Fibroblast of gingiva (primary cell): ENCODE data around the gene CD82.

Experiments used
- DNase-seq: peaks from one replicate; pipeline ENCODE4 v3.0.0-alpha.2; 2011; ENCODE audit warnings: low read depth

The CD82 gene

GRCh38 chr11:44565211-44565952, at the start of gene CD82:
Gene CD82 (plus strand): TSS chr11:44565663. CDS start chr11:44594663, 29,000 bp downstream.
- peak; percentile 98 for DNase-seq

- no peak for DNase-seq
These were observed 48.6 kb upstream of the CD82 start for GRCh38 chr11:44516688-44517507.

- no peak for DNase-seq
These were observed 47.9 kb upstream of the CD82 start for GRCh38 chr11:44517541-44517940.

- no peak for DNase-seq
These were observed 46.4 kb upstream of the CD82 start for GRCh38 chr11:44518968-44519550.

GRCh38 chr11:44519989-44520737, 45.3 kb upstream of the CD82 start:
- DNase-seq, result no peak

GRCh38 chr11:44521148-44521547, 44.3 kb upstream of the CD82 start:
- DNase-seq, result no peak

- DNase-seq, result no peak
These were observed 43.2 kb upstream of the CD82 start for GRCh38 chr11:44522294-44522693.

- DNase-seq, result no peak
These were observed 41.1 kb upstream of the CD82 start for GRCh38 chr11:44524346-44524745.

- DNase-seq, result no peak
These were observed 40.7 kb upstream of the CD82 start for GRCh38 chr11:44524751-44525201.

GRCh38 chr11:44525473-44526252, 39.8 kb upstream of the CD82 start:
- no peak for DNase-seq

- DNase-seq, result no peak
These were observed 39.0 kb upstream of the CD82 start for GRCh38 chr11:44526438-44526837.

- DNase-seq, result no peak
These were observed 38.0 kb upstream of the CD82 start for GRCh38 chr11:44527476-44527875.

GRCh38 chr11:44528103-44528502, 37.4 kb upstream of the CD82 start:
- DNase-seq, result no peak

GRCh38 chr11:44528581-44528980, 36.9 kb upstream of the CD82 start:
- DNase-seq, result no peak

- DNase-seq, result no peak
These were observed 35.5 kb upstream of the CD82 start for GRCh38 chr11:44529895-44530412.

- DNase-seq, result no peak
These were observed 34.9 kb upstream of the CD82 start for GRCh38 chr11:44530413-44531115.

- DNase-seq, result no peak
These were observed 34.4 kb upstream of the CD82 start for GRCh38 chr11:44531116-44531504.

GRCh38 chr11:44531636-44532035, 33.8 kb upstream of the CD82 start:
- DNase-seq, result no peak

GRCh38 chr11:44532809-44533208, 32.7 kb upstream of the CD82 start:
- DNase-seq, result no peak

GRCh38 chr11:44533921-44534711, 31.3 kb upstream of the CD82 start:
- DNase-seq, result no peak
